ENCODE results near the gene SAPCD2. TPM values are rescaled to one million over a fixed set of nuclear protein-coding genes. Genes with fewer than 3 reads are reported as not detected.
A peak's percentile ranks its signal among the peaks of the same experiment; 100 is the strongest.

Gene SAPCD2
- total RNA-seq, 2 donors from 2014 or later: 19.2 to 57.8 TPM

GRCh38 chr9:137095664-137096517 is 25.5 kb upstream of the SAPCD2 start:
- Histone ChIP-seq H3K9ac (ENCODE audit: low read depth in 2 of 2, low read length in 2 of 2) (peak overlapping the region in 1 of 2 donors; percentile 16), H3K9me3 (no peaks in the 10 kb centered on the region), H3K27ac (peak overlapping the region; percentile 17), H3K36me3 (no peaks in the 10 kb centered on the region), H3K4me3 (no peak overlapping the region), H3K27me3 (no peaks in the 10 kb centered on the region), H3K4me1 (no peaks in the 10 kb centered on the region)
- no peak for DNase-seq
- TF ChIP-seq, protein P1, sequence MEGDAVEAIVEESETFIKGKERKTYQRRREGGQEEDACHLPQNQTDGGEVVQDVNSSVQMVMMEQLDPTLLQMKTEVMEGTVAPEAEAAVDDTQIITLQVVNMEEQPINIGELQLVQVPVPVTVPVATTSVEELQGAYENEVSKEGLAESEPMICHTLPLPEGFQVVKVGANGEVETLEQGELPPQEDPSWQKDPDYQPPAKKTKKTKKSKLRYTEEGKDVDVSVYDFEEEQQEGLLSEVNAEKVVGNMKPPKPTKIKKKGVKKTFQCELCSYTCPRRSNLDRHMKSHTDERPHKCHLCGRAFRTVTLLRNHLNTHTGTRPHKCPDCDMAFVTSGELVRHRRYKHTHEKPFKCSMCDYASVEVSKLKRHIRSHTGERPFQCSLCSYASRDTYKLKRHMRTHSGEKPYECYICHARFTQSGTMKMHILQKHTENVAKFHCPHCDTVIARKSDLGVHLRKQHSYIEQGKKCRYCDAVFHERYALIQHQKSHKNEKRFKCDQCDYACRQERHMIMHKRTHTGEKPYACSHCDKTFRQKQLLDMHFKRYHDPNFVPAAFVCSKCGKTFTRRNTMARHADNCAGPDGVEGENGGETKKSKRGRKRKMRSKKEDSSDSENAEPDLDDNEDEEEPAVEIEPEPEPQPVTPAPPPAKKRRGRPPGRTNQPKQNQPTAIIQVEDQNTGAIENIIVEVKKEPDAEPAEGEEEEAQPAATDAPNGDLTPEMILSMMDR (IDR thresholded peaks at IDR 0.05): no peak
- intact Hi-C loops (cut with DNase I): no loop called here

GRCh38 chr9:137089232-137089947 is 19.0 kb upstream of the SAPCD2 start:
- H3K4me1 ChIP-seq: peaks cover 7% of the 10 kb centered on the region
- H3K36me3 ChIP-seq: no peaks in the 10 kb centered on the region
- TF ChIP-seq, protein P1 (IDR thresholded peaks at IDR 0.05): no peak
- intact Hi-C loops (cut with DNase I): no loop called here
- no peak overlapping the region for H3K27ac ChIP-seq
- no peak overlapping the region for H3K4me3 ChIP-seq
- no peaks in the 10 kb centered on the region for H3K27me3 ChIP-seq
- H3K9ac ChIP-seq (ENCODE audit: low read depth in 2 of 2, low read length in 2 of 2): no peak overlapping the region
- DNase-seq: no peak
- H3K9me3 ChIP-seq: no peaks in the 10 kb centered on the region

- intact Hi-C loops (cut with DNase I): no loop called here
- Histone ChIP-seq H3K27me3 (no peaks in the 10 kb centered on the region), H3K36me3 (no peaks in the 10 kb centered on the region), H3K9me3 (no peaks in the 10 kb centered on the region), H3K4me1 (peaks cover 7% of the 10 kb centered on the region), H3K4me3 (no peak overlapping the region), H3K9ac (ENCODE audit: low read depth in 2 of 2, low read length in 2 of 2) (no peak overlapping the region), H3K27ac (no peak overlapping the region)
- no peak for DNase-seq
- TF ChIP-seq, protein P1 (IDR thresholded peaks at IDR 0.05): no peak
Observed at GRCh38 chr9:137088121-137088520, 17.8 kb upstream of the SAPCD2 start.

GRCh38 chr9:137087409-137087925 is 17.1 kb upstream of the SAPCD2 start:
- Histone ChIP-seq H3K4me1 (peaks cover 7% of the 10 kb centered on the region), H3K27me3 (no peaks in the 10 kb centered on the region), H3K27ac (peak overlapping the region; percentile 94), H3K9me3 (no peaks in the 10 kb centered on the region), H3K4me3 (peak overlapping the region; percentile 90), H3K36me3 (no peaks in the 10 kb centered on the region), H3K9ac (ENCODE audit: low read depth in 2 of 2, low read length in 2 of 2) (peak overlapping the region; percentile 84 to 93)
- no peak for DNase-seq
- TF ChIP-seq, protein P1 (IDR thresholded peaks at IDR 0.05): no peak
- intact Hi-C loops (cut with DNase I): no loop called here

- TF ChIP-seq, protein P1 (IDR thresholded peaks at IDR 0.05): no peak
- Histone ChIP-seq H3K27ac (peak within 1 kb of the TSS; percentile 94), H3K9ac (ENCODE audit: low read depth in 2 of 2, low read length in 2 of 2) (peak within 1 kb of the TSS; percentile 87 to 93), H3K9me3 (no peaks in the 10 kb centered on the region), H3K27me3 (no peaks in the 10 kb centered on the region), H3K36me3 (no peaks in the 10 kb centered on the region), H3K4me1 (peaks cover 7% of the 10 kb centered on the region), H3K4me3 (peak within 1 kb of the TSS; percentile 90)
- peak; percentile 99 for DNase-seq
- intact Hi-C loops (cut with DNase I): no loop called here
Observed at GRCh38 chr9:137086531-137087408, 16.4 kb upstream of the SAPCD2 start, which contains the start of gene MAN1B1. TSS of gene MAN1B1 (plus strand) at chr9:137086985. CDS start at chr9:137087000, 15 bp downstream.

Data from colonic mucosa (tissue), 4 donors.